GM18873 (cell line): ENCODE results near the gene RPL18A.
"Not testable (repeated sequence)": the region's sequence is repeated elsewhere in the genome, so short reads cannot be mapped to it uniquely, and the experiment has no call there.

Source experiments
- ATAC-seq: cut with Tn5 transposase; IDR thresholded peaks from one replicate; pipeline ENCODE4 v1.9.1; 2021; ENCODE audit warnings: mild to moderate bottlenecking, moderate library complexity, moderate number of reproducible peaks; ENCODE audit not compliant: unreplicated experiment, low FRiP score

The RPL18A gene

GRCh38 chr19:17865364-17866311 lies 5.9 kb downstream of the RPL18A start:
- ATAC-seq, result no peak

- no peak for ATAC-seq
Observed at GRCh38 chr19:17866312-17866963, 6.7 kb downstream of the RPL18A start.

GRCh38 chr19:17866964-17867486 lies 7.3 kb downstream of the RPL18A start:
- no peak for ATAC-seq

- ATAC-seq, result no peak
Observed at GRCh38 chr19:17868669-17869068, 9.0 kb downstream of the RPL18A start.

- ATAC-seq, result no peak
Observed at GRCh38 chr19:17869114-17869608, 9.5 kb downstream of the RPL18A start.

- no peak for ATAC-seq
Observed at GRCh38 chr19:17871032-17871877, 11.5 kb downstream of the RPL18A start.

- ATAC-seq, result no peak
Observed at GRCh38 chr19:17871878-17872250, 12.2 kb downstream of the RPL18A start, which contains the start of gene SLC5A5. SLC5A5 (plus strand) TSS chr19:17871945; CDS start chr19:17872320, 375 bp downstream.

GRCh38 chr19:17872251-17873001 lies 12.7 kb downstream of the RPL18A start:
- ATAC-seq, result no peak

GRCh38 chr19:17873786-17874757 lies 14.4 kb downstream of the RPL18A start:
- ATAC-seq, result no peak

- ATAC-seq, result no peak
Observed at GRCh38 chr19:17874758-17875135, 15.0 kb downstream of the RPL18A start.

GRCh38 chr19:17877696-17878095 lies 18.0 kb downstream of the RPL18A start:
- no peak for ATAC-seq

- ATAC-seq, result no peak
Observed at GRCh38 chr19:17879466-17879865, 19.8 kb downstream of the RPL18A start.

GRCh38 chr19:17881701-17882100 lies 22.0 kb downstream of the RPL18A start:
- ATAC-seq, result no peak

- ATAC-seq, result no peak
Observed at GRCh38 chr19:17883627-17884410, 24.1 kb downstream of the RPL18A start.

GRCh38 chr19:17886515-17886914 lies 26.8 kb downstream of the RPL18A start:
- ATAC-seq, result no peak

GRCh38 chr19:17887221-17887620 lies 27.5 kb downstream of the RPL18A start:
- not testable (repeated sequence) for ATAC-seq

GRCh38 chr19:17888260-17888659 lies 28.6 kb downstream of the RPL18A start:
- ATAC-seq, result no peak
